Activated naive CD8-positive, alpha-beta T cell treated with anti-CD3 and anti-CD28 coated beads, Interleukin-2, amount 50 U/mL, for 24 hours (primary cell): ENCODE data around the gene CDC14A.

Experiments used
- ATAC-seq: fragments of 150-1000 bp; cut with Tn5 transposase; one replicate; pipeline ENCODE4 v1.10.0; 2021
- DNase-seq: peaks from one replicate; pipeline ENCODE4 v3.0.0; 2021
- H3K27ac Mint-ChIP-seq: one replicate; pipeline ENCODE4 v1.8.0; 2021; ENCODE audit warnings: mild to moderate bottlenecking, mixed read lengths
- H3K27me3 Mint-ChIP-seq: one replicate; pipeline ENCODE4 v1.8.0; 2021; ENCODE audit warnings: mixed read lengths
- H3K36me3 Mint-ChIP-seq: one replicate; pipeline ENCODE4 v1.8.0; 2021; ENCODE audit warnings: low read depth, mixed read lengths
- H3K4me1 Mint-ChIP-seq: one replicate; pipeline ENCODE4 v1.8.0; 2021; ENCODE audit warnings: mixed read lengths
- H3K4me3 Mint-ChIP-seq: one replicate; pipeline ENCODE4 v1.8.0; 2021; ENCODE audit warnings: mild to moderate bottlenecking, moderate library complexity, mixed read lengths
- H3K9me3 Mint-ChIP-seq: one replicate; pipeline ENCODE4 v1.8.0; 2021; ENCODE audit warnings: mixed read lengths

The CDC14A gene

DNA sequence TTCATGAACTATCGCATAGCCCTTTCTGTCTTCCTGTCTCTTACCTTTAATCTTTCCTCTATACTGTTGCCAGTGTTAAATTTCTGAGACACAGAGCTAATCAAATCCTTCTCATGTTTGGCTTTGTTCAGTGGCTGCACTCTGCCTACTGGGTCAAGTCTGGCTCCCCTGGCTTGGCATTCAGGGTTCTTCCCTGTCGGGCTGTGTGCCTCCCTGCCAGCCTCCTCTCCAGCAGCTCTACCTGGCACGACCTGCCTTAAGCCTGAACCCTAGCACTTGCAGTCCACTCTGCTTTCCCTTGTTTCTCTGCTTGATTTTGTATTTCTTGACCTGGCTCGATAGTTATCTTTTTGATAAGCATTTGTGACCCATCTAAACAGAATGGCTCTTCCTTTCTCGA, 159.5 kb downstream of the CDC14A start:
- Mint-ChIP-seq H3K9me3 (no peaks in the 10 kb centered on the region), H3K4me1 (no peaks in the 10 kb centered on the region)

DNA sequence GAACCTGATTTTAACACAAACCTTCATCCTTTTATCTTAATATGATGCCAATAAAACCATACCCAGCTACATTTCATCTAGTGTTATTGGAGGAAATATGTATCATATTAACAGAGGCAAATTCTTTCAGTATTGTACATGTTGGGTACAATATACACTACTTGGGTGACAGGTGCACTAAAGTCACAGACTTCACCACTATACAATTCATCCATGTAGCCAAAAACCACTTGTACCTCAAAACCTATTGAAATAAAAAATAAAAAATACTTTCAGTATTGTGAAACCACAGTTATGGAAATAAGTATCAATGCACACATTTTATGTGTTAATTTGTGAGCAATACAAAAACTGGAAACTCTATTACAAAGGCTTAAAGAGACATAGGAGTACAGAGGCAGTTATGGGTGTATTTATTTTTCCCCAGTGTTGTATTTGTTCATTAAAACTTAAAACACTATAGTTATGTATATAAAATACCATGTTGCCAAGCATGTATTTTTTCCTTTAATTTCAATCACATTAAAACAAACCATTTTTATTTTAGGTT, 160.6 kb downstream of the CDC14A start:
- no peak overlapping the region for H3K4me3 Mint-ChIP-seq
- H3K9me3 Mint-ChIP-seq: no peaks in the 10 kb centered on the region
- peak; percentile 43 for ATAC-seq
- H3K36me3 Mint-ChIP-seq: peaks cover 12% of the 10 kb centered on the region
- H3K4me1 Mint-ChIP-seq: no peaks in the 10 kb centered on the region
- H3K27me3 Mint-ChIP-seq: no peaks in the 10 kb centered on the region
- DNase-seq: no peak
- H3K27ac Mint-ChIP-seq: no peak overlapping the region

More for the DNA sequence above, 159.5 kb downstream of the CDC14A start:
- H3K4me3 Mint-ChIP-seq: no peak overlapping the region
- DNase-seq: no peak
- H3K36me3 Mint-ChIP-seq: peaks cover 12% of the 10 kb centered on the region
- H3K27me3 Mint-ChIP-seq: no peaks in the 10 kb centered on the region
- H3K27ac Mint-ChIP-seq: no peak overlapping the region
- ATAC-seq: no peak

DNA sequence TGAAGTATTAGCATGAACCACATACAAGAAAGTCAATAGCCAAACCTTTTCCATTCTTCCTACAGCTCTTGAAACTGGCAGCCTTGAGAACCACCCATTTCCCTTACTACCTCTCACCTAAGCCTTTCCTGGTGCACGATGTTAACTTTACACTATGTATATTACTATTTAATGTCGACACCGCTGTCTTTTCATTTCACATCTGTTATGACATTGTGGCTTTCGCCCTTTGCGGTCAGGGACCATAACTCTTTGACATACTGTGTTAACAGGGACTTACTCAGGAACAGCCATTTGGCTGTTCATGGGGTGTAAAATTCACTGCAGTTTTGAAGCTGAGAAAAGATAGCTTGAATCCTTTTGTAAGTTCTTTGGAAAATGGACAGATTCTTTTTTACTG, 164.6 kb downstream of the CDC14A start:
- H3K36me3 Mint-ChIP-seq: peaks cover 5% of the 10 kb centered on the region
- no peaks in the 10 kb centered on the region for H3K9me3 Mint-ChIP-seq
- H3K27me3 Mint-ChIP-seq: no peaks in the 10 kb centered on the region
- DNase-seq: no peak
- H3K27ac Mint-ChIP-seq: no peak overlapping the region
- H3K4me1 Mint-ChIP-seq: no peaks in the 10 kb centered on the region
- H3K4me3 Mint-ChIP-seq: no peak overlapping the region
- ATAC-seq: no peak

DNA sequence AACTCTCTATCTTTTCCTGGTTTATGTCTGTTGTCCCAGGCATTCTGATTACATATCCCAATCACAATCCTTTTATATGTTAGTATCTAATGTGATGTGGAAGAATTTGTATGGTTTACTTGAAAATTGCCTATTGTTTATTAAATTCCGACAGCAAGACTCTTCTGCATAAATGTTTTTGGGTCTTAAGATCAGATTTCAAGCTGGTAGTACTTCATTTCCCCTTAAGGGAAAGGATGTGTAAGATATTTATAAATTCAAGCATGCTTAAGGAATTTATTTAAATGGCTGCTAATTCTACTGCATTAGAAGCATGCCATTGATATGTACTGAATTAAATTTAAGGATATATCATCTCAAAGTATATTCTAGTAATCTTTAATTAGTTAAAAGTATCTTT, 165.2 kb downstream of the CDC14A start:
- Mint-ChIP-seq H3K4me1 (no peaks in the 10 kb centered on the region), H3K27ac (no peak overlapping the region), H3K4me3 (no peak overlapping the region), H3K27me3 (no peaks in the 10 kb centered on the region), H3K36me3 (peaks cover 5% of the 10 kb centered on the region), H3K9me3 (no peaks in the 10 kb centered on the region)
- DNase-seq: no peak
- no peak for ATAC-seq

DNA sequence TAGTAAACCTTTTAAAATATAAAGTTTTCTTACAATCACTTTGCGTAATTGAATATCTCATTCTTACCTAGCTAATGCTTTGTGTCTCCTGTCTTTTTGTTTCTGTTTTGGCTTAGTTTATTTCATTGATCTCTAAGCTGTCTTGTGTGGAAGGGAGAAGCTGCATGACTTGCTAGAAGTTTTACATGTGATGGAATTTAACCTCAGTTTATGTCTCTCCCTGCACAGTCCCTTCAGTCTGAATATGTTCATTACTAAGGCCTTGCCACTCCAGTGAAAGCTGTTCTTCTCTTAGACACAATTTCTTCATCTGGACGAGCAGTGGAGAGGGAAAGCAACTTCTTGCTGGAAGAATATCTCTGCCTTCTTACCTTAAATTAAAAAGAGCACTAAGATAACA, 165.7 kb downstream of the CDC14A start:
- no peak overlapping the region for H3K4me3 Mint-ChIP-seq
- DNase-seq (no peak), ATAC-seq (no peak)
- H3K9me3 Mint-ChIP-seq: no peaks in the 10 kb centered on the region
- no peak overlapping the region for H3K27ac Mint-ChIP-seq
- no peaks in the 10 kb centered on the region for H3K4me1 Mint-ChIP-seq
- H3K27me3 Mint-ChIP-seq: no peaks in the 10 kb centered on the region
- H3K36me3 Mint-ChIP-seq: peaks cover 7% of the 10 kb centered on the region

DNA sequence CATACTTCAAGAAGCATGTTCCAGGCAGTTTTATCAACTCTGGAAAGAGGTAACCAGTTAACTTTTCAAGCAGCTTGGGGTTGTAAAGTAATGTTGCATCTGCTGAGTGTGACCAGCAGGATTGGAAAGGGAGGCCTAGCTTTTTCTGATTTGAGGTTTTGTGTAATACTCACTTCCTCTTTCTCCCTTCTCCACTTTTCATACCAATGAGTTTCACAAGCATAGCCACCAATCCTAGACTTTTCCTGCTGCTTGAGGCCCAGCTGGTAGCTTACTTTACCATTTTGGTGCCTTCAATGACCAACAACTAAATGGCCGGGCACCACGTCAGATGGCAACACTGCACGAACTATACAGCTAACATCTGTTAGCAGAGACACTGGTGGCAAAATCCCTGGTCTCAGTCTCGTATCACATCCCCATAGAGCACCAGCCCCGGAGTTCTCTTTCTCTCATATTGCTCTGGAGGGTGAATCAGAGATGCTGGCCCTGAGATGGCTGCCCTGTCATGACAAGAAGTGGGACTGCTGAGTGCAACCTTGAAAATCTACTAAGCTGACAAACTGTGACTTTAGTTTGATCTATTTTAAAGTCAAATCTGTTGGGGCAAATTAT, 170.8 kb downstream of the CDC14A start:
- Mint-ChIP-seq H3K4me3 (no peak overlapping the region), H3K27me3 (no peaks in the 10 kb centered on the region), H3K27ac (no peak overlapping the region), H3K36me3 (peaks cover 2% of the 10 kb centered on the region), H3K9me3 (no peaks in the 10 kb centered on the region), H3K4me1 (peaks cover 2% of the 10 kb centered on the region)
- ATAC-seq (no peak), DNase-seq (no peak)

DNA sequence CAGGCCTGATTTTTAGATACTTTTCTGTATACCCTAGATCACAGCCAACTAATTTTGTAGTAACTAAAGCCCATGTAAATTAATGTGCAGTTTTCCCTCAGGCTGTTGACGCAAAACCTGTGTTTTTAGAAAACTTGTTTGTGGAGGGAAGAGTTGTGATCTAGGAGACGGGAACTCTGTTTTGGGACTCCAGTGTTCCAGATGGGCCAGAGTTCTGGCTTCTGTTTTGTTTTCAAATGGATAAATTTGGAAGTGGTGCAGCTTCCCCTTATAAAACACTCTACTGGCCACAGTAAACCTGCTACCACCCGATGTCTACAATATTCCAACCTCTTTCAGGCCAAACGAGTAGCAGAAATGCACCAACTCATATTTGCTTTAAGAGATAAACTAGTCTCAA, 172.0 kb downstream of the CDC14A start:
- Mint-ChIP-seq H3K27ac (no peak overlapping the region), H3K4me3 (no peak overlapping the region), H3K9me3 (no peaks in the 10 kb centered on the region), H3K27me3 (no peaks in the 10 kb centered on the region), H3K36me3 (peaks cover 2% of the 10 kb centered on the region), H3K4me1 (peaks cover 2% of the 10 kb centered on the region)
- DNase-seq (no peak), ATAC-seq (no peak)

DNA sequence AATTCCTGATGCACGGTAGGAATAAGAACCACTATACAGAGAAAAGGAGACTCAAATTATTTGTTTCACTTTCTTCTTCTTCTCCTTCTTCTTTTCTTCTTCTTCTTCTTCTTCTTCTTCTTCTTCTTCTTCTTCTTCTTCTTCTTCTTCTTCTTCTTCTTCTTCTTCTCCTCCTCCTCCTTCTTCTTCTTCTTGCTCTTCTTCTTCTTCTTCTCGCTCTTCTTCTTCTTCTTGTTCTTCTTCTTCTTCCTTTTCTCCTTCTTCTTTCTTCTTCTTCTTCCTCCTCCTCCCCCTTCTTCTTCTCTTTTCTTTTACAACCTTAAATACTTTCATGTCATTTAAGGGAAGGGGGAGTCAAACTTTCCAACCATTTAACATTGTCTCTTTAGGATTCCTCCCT, 174.6 kb downstream of the CDC14A start:
- no peak overlapping the region for H3K4me3 Mint-ChIP-seq
- no peak overlapping the region for H3K27ac Mint-ChIP-seq
- H3K9me3 Mint-ChIP-seq: no peaks in the 10 kb centered on the region
- DNase-seq (no peak), ATAC-seq (no peak)
- peaks cover 17% of the 10 kb centered on the region for H3K4me1 Mint-ChIP-seq
- no peaks in the 10 kb centered on the region for H3K27me3 Mint-ChIP-seq
- peaks cover 2% of the 10 kb centered on the region for H3K36me3 Mint-ChIP-seq

DNA sequence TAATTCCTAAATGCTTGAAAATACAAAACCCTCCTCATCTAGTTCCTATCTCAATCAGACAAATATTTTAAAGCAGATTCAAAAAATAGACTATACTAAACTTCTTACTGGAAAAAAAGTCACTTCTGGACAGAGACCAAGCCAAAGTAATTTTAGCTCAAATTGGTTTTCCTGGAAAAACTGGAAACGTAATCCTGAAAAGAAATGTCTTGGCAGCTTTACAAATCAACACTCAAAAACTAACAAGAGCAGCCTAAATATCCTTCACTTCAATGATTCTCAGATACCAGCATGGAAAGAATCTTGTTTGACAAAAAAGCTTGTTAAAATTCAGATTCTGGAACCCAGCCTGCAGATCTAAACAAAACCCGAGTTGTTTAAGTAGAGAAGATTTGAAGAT, 176.6 kb downstream of the CDC14A start:
- peaks cover 24% of the 10 kb centered on the region for H3K4me1 Mint-ChIP-seq
- ATAC-seq (no peak), DNase-seq (no peak)
- no peaks in the 10 kb centered on the region for H3K9me3 Mint-ChIP-seq
- H3K27me3 Mint-ChIP-seq: no peaks in the 10 kb centered on the region
- no peak overlapping the region for H3K27ac Mint-ChIP-seq
- no peak overlapping the region for H3K4me3 Mint-ChIP-seq
- no peaks in the 10 kb centered on the region for H3K36me3 Mint-ChIP-seq

DNA sequence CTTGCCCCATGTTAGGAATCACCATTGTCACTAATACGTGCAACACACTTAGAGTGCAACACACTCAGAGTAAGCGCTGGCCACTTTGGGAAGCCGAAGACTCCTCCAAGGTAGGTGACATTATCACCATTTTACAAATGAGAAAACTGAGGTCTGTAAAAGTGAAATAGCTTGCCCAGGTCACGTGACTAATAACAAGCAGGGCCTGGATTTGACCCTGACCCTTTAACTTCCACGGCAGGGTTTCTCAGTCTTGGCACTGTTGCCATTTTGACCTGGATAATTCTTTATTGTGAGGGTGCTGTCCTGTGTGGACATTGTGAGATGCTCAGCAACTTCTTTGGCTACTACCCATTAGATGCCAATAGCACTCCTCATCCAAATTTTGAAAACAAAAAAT, 177.8 kb downstream of the CDC14A start:
- DNase-seq: no peak
- ATAC-seq: no peak
- H3K27ac Mint-ChIP-seq: no peak overlapping the region
- H3K27me3 Mint-ChIP-seq: peaks cover 5% of the 10 kb centered on the region
- no peak overlapping the region for H3K4me3 Mint-ChIP-seq
- no peaks in the 10 kb centered on the region for H3K9me3 Mint-ChIP-seq
- no peaks in the 10 kb centered on the region for H3K36me3 Mint-ChIP-seq
- peaks cover 26% of the 10 kb centered on the region for H3K4me1 Mint-ChIP-seq

DNA sequence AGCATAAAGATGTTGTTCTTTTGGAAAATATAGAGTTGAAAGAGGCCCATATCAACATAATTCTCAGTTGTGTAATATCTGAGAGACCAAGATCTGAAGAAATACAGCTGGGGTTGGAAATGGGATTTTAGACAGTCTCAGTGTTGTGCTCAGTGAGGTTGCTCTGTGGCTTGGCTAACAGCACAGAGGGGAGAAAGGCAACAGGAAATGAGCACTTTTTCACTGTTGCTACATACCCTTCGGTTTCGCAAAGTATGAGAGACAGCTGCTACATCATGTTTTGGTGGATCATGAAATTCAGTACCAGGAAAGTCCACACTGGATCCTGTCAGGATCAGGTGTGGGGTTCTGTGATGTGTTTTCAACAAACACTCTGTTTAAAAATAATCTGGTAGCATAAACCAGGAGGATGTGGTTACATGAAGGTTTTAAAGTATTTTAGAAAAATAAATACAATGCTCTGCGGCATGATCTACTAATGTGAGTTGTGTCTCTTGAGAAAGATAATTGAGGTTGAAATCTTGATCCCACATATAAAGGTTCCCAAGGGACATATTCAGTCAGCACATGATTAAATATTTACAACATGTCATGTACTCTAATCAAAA, 178.7 kb downstream of the CDC14A start:
- Mint-ChIP-seq H3K4me3 (no peak overlapping the region), H3K27ac (no peak overlapping the region), H3K27me3 (peaks cover 9% of the 10 kb centered on the region), H3K9me3 (no peaks in the 10 kb centered on the region), H3K36me3 (no peaks in the 10 kb centered on the region), H3K4me1 (peaks cover 29% of the 10 kb centered on the region)
- peak; percentile 93 for ATAC-seq
- peak; percentile 16 for DNase-seq

DNA sequence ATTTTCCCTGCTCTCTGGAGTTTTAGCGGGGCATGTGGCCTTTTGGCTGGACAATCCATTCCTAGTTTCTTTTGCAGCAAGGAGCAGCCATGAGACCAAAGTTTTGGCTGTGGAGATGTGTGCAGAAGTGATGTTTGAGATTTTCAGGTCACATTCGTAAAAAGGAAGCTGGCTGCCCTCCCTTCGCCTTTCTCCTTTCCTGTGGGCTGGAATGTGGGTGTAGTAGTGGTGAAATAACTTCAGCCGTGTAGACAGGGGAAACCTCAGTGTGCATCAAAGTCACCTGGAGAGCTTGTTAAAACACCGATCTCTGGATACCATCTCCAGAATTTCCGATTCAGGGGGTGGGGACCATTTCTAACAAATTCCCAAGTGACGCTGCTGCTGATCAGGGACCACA, 180.3 kb downstream of the CDC14A start:
- ATAC-seq (no peak), DNase-seq (no peak)
- H3K27ac Mint-ChIP-seq: no peak overlapping the region
- peaks cover 29% of the 10 kb centered on the region for H3K4me1 Mint-ChIP-seq
- H3K9me3 Mint-ChIP-seq: no peaks in the 10 kb centered on the region
- H3K36me3 Mint-ChIP-seq: no peaks in the 10 kb centered on the region
- peaks cover 26% of the 10 kb centered on the region for H3K27me3 Mint-ChIP-seq
- no peak overlapping the region for H3K4me3 Mint-ChIP-seq

DNA sequence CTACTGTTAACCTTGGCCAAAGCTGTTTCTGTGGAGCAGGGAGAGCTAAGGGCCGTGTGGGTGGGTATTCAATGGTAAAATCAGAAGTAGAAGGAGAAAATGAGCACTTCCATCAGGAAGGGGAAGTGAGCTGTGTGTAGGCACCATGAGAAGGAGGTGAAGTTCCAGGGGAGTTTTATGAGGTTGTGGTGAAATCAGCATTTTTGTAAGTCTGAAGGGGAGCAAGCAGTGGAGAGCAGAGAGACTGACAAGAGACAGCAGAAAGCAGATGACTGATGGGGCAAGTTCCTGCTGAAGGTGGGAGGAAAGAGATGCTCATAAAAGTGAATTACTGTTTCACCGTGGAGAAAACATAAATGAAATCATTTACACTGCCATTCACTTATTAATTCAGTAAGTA, 183.0 kb downstream of the CDC14A start:
- no peak overlapping the region for H3K4me3 Mint-ChIP-seq
- H3K36me3 Mint-ChIP-seq: no peaks in the 10 kb centered on the region
- no peak overlapping the region for H3K27ac Mint-ChIP-seq
- no peaks in the 10 kb centered on the region for H3K9me3 Mint-ChIP-seq
- no peak for ATAC-seq
- peaks cover 41% of the 10 kb centered on the region for H3K27me3 Mint-ChIP-seq
- DNase-seq: no peak
- H3K4me1 Mint-ChIP-seq: peaks cover 37% of the 10 kb centered on the region

DNA sequence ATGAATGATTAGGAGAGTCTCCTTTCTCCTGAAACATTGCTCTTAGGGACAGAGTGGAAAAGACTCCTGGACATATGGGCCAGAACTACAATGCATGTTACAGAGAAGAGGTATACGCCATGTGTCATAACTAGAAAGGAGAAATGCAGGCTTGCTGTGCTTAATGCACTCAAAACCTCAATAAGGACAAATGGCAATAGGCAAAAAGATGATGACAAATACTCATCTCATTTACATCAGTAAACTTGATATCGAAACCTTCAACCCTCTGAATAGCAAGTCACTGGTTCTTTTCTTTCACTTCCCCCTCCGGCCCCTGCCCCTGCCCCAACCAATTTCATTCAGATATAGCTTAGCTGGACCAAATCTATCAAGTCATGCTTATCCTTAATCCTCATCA, 183.7 kb downstream of the CDC14A start:
- H3K4me3 Mint-ChIP-seq: no peak overlapping the region

DNA sequence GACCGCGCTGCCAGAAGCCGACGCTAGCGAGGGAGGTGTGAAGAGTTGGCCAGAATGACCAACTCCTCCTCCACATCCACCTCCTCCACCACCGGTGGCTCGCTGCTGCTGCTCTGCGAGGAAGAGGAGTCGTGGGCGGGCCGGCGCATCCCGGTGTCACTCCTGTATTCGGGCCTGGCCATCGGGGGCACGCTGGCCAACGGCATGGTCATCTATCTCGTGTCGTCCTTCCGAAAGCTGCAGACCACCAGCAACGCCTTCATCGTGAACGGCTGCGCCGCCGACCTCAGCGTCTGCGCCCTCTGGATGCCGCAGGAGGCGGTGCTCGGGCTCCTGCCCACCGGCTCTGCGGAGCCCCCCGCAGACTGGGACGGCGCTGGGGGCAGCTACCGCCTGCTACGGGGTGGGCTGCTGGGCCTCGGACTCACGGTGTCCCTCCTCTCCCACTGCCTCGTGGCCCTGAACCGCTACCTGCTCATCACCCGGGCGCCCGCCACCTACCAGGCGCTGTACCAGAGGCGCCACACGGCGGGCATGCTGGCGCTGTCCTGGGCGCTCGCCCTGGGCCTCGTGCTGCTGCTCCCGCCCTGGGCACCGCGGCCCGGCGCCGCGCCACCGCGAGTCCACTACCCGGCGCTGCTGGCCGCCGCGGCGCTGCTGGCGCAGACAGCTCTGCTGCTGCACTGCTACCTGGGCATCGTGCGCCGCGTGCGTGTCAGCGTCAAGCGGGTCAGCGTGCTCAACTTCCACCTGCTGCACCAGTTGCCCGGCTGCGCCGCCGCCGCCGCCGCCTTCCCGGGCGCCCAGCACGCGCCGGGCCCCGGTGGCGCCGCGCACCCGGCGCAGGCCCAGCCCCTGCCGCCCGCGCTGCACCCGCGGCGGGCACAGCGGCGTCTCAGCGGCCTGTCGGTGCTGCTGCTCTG, 186.9 kb downstream of the CDC14A start:
- peaks cover 14% of the 10 kb centered on the region for H3K4me1 Mint-ChIP-seq
- peak overlapping the region; percentile 50 for H3K4me3 Mint-ChIP-seq
- no peaks in the 10 kb centered on the region for H3K36me3 Mint-ChIP-seq
- peaks cover 70% of the 10 kb centered on the region for H3K27me3 Mint-ChIP-seq
- ATAC-seq (peak; percentile 62), DNase-seq (peak; percentile 34)
- no peak overlapping the region for H3K27ac Mint-ChIP-seq
- no peaks in the 10 kb centered on the region for H3K9me3 Mint-ChIP-seq

More for the DNA sequence above, 183.7 kb downstream of the CDC14A start:
- H3K27me3 Mint-ChIP-seq: peaks cover 49% of the 10 kb centered on the region
- ATAC-seq: no peak
- H3K4me1 Mint-ChIP-seq: peaks cover 31% of the 10 kb centered on the region
- no peaks in the 10 kb centered on the region for H3K36me3 Mint-ChIP-seq
- no peak overlapping the region for H3K27ac Mint-ChIP-seq
- H3K9me3 Mint-ChIP-seq: no peaks in the 10 kb centered on the region
- DNase-seq: no peak
